ENCODE measurements around the gene SERPINA1. TPM values are rescaled to one million over a fixed set of nuclear protein-coding genes. Genes with fewer than 3 reads are reported as not detected.
"Not testable (repeated sequence)": the region's sequence is repeated elsewhere in the genome, so short reads cannot be mapped to it uniquely, and the experiment has no call there.

The SERPINA1 gene
- total RNA-seq, 1 donor from 2014 or later, result 348 TPM

GRCh38 chr14:94369766-94370523 lies 18.5 kb downstream of the SERPINA1 start:
- DNase-seq (ENCODE audit: low spot score), result not testable (repeated sequence)

GRCh38 chr14:94368956-94369355 lies 19.4 kb downstream of the SERPINA1 start:
- DNase-seq (ENCODE audit: low spot score), result no peak

- no peak for DNase-seq (ENCODE audit: low spot score)
These were observed 20.2 kb downstream of the SERPINA1 start for GRCh38 chr14:94368243-94368590.

- no peak for DNase-seq (ENCODE audit: low spot score)
These were observed 20.8 kb downstream of the SERPINA1 start for GRCh38 chr14:94367347-94368242.

GRCh38 chr14:94366146-94366915 lies 22.1 kb downstream of the SERPINA1 start, which contains the start of gene SERPINA2:
Gene SERPINA2, minus strand, starts transcription at chr14:94366698.
- DNase-seq (ENCODE audit: low spot score), result no peak

- no peak for DNase-seq (ENCODE audit: low spot score)
These were observed 22.8 kb downstream of the SERPINA1 start for GRCh38 chr14:94365624-94366023.

- no peak for DNase-seq (ENCODE audit: low spot score)
These were observed 23.4 kb downstream of the SERPINA1 start for GRCh38 chr14:94364964-94365363.

- DNase-seq (ENCODE audit: low spot score), result no peak
These were observed 24.4 kb downstream of the SERPINA1 start for GRCh38 chr14:94364037-94364436.

- DNase-seq (ENCODE audit: low spot score), result no peak
These were observed 25.2 kb downstream of the SERPINA1 start for GRCh38 chr14:94363151-94363624.

GRCh38 chr14:94362614-94363133 lies 25.7 kb downstream of the SERPINA1 start:
- DNase-seq (ENCODE audit: low spot score), result no peak

GRCh38 chr14:94361682-94362081 lies 26.7 kb downstream of the SERPINA1 start:
- DNase-seq (ENCODE audit: low spot score), result no peak

GRCh38 chr14:94360945-94361565 lies 27.3 kb downstream of the SERPINA1 start:
- no peak for DNase-seq (ENCODE audit: low spot score)

- no peak for DNase-seq (ENCODE audit: low spot score)
These were observed 31.2 kb downstream of the SERPINA1 start for GRCh38 chr14:94357166-94357565.

GRCh38 chr14:94356379-94357056 lies 31.9 kb downstream of the SERPINA1 start:
- no peak for DNase-seq (ENCODE audit: low spot score)

GRCh38 chr14:94355191-94355794 lies 33.1 kb downstream of the SERPINA1 start:
- peak; percentile 50 for DNase-seq (ENCODE audit: low spot score)

GRCh38 chr14:94354638-94355185 lies 33.7 kb downstream of the SERPINA1 start:
- DNase-seq (ENCODE audit: low spot score), result no peak

GRCh38 chr14:94354190-94354589 lies 34.2 kb downstream of the SERPINA1 start:
- not testable (repeated sequence) for DNase-seq (ENCODE audit: low spot score)

GRCh38 chr14:94349276-94349675 lies 39.1 kb downstream of the SERPINA1 start:
- DNase-seq (ENCODE audit: low spot score), result no peak

GRCh38 chr14:94348836-94349235 lies 39.6 kb downstream of the SERPINA1 start:
- DNase-seq (ENCODE audit: low spot score), result no peak

GRCh38 chr14:94346841-94347240 lies 41.6 kb downstream of the SERPINA1 start:
- DNase-seq (ENCODE audit: low spot score), result no peak
